CD4-positive, alpha-beta T cell treated with Interferon gamma for 1 hour (primary cell): ENCODE measurements around the gene PTPRG.
A peak's percentile ranks its signal among the peaks of the same experiment; 100 is the strongest.

Source experiments
- DNase-seq: peaks from one replicate; pipeline ENCODE4 v3.0.0-alpha.2; 2020

PTPRG gene

DNA sequence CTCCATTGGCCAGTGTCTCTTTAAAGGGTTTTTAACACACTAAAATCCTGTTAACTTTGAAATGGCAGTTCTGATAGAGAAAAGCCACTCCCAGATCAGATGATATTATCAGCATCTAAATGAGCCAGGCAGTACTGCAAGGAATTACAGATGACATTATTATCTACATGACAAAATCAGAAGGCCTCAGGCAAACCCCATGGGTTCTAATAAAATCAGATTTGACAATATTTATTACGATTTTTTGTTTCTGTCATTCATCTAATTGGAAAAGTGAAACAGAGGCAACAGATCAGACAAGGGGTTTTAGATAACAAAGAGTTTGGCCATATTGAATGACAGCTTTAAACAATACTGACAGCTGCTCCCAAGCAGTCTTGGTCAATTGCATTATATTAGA lies 699.3 kb downstream of the PTPRG start:
- DNase-seq, result no peak

GRCh38 chr3:62261121-62261520 lies 699.8 kb downstream of the PTPRG start:
- DNase-seq, result no peak

GRCh38 chr3:62261736-62262135 lies 700.4 kb downstream of the PTPRG start:
- DNase-seq, result no peak

GRCh38 chr3:62265528-62265927 lies 704.2 kb downstream of the PTPRG start:
- no peak for DNase-seq

DNA sequence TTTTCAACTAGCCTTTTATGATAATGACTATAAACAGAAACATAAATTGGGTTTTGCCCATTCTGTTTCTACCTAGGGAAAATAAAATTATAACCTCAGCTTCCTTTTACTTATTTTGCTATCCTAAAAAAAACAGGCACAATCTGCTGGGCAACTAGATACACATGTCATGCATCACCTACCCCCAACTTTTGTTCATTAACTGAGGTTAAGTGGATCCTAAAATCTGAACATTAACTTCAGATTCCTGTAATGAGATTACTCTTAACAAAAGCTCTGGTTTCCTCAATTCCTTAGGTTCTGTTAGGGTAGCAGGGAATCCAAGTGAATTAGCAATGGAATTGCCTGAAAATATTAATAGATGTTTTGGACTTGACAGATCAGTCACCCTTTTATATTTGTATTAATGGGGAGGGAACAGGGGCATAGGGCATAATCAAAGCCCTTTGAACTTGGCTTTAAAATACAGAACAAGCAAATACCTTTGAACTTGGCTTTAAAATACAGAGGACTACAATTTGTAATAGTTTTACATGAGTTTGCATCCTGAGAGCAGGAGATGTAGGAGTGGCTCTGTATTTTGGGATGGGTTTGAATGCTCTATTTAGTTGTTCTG lies 705.4 kb downstream of the PTPRG start:
- DNase-seq, result no peak

- no peak for DNase-seq
These were observed 715.3 kb downstream of the PTPRG start for GRCh38 chr3:62276658-62277180.

DNA sequence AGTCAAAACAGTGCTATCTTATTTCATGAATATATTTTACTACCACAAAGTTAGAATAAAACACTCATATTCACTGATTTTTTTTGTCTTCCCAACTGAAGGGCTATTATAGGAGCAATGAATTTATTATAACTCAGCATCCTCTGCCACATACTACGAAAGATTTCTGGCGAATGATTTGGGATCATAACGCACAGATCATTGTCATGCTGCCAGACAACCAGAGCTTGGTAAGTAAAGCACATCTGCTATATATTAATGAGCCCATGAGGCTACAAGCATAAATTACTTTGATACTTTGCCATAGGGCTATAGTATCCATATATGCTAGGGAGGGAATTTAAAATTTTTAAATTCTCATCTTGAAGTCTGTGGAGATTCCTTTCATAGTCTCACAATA lies 716.1 kb downstream of the PTPRG start:
- no peak for DNase-seq

DNA sequence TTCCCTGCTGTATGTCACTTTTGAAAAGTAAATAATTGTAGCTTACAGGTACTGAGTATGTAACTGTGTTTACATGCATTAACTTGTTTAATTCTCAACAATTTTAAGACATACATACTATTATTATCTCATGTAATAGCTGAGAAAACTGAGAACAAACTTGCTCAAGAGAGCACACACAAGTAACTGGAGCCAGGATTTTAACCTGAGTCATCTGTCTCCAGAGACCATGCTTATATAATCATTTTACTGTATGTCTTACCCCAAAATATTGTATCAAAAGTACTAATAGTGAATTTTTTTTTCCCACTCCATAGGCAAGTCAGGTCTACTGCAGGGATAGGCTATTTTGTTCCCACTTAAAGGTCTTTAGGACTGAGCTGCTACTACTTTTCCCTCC lies 716.6 kb downstream of the PTPRG start:
- DNase-seq, result no peak

GRCh38 chr3:62281726-62282125 lies 720.4 kb downstream of the PTPRG start:
- no peak for DNase-seq

DNA sequence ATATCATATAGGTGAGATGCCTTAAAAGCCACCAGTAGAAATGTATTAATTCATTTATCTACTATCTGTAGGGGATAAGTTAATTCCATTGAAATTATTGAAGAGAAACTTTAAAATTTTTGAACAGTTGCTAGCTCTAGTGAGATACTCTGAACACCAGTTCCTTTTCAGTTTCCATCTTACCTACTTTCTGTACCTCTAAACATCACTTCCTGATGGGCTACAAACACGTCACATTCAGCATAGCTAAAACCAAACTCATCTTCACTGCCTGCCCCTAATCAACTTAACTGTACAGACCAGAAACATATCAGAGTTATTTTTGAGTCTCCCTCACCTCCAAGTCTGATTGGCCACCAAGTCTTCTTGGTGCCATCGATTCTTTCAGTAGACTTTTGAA lies 723.1 kb downstream of the PTPRG start:
- DNase-seq, result no peak

DNA sequence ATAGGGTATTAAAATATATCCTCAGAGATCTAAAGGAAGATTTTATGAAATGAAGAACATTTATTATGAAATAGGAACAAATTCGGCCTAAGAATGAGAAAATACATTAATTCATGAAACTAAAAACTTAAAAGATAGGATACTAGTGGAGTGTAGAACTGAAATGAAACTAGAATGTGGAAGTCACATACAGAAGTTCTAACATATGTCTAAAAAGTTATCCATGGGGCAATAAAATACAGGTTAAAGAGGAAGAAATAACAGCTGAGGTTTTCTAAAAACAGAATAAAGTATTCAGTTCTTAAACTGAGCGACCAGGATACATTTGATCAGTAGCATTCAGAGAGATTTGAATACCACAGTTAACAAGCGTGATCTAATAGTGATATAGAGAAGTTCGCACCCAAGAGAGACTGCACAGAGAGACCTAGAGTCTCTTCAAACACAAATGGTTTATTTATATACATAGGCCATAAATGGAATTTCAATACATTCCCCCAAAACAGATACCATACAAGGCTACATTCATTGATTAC lies 726.1 kb downstream of the PTPRG start:
- DNase-seq, result no peak

DNA sequence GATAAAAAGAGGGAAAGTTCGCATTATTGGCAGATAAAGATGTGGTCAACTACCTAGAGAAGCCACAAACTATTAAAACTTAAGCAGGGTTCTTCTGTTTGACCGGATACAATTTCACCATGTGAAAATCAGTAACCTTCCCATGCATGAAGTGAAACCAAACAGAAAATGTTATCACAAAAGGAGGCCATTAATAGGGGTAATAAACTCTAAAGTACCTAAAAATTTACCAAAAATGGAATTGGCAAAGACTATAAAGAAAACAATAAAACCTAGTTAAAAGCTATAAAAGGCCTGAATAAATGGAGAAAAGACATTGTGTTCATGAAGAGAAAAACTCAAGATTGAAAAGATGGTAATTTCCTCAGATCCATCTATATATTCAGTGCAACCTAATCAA lies 728.6 kb downstream of the PTPRG start:
- DNase-seq, result no peak

GRCh38 chr3:62293051-62293780 lies 731.8 kb downstream of the PTPRG start:
- DNase-seq, result no peak

DNA sequence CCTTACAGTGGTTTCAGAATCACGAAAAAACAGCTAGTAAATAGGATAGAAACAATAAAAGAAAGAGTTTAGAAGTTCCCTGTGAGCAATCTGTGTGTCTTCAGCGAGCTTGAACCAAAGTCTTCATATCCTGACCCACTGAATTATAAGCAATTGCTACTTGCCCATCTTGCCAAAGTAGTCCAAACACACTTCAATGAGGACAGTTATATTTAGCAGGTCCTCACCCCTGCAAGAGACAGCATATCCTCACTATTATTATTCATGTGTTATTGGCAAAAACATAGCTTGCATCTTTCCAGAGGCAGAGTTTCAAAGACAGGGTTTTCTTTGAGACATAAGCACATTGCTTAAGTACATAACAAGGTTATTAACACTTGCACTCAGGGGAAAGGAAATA lies 734.2 kb downstream of the PTPRG start:
- DNase-seq, result no peak

GRCh38 chr3:62300617-62301016 lies 739.2 kb downstream of the PTPRG start:
- DNase-seq, result no peak

GRCh38 chr3:62312201-62312600 lies 750.8 kb downstream of the PTPRG start:
- DNase-seq, result no peak

- no peak for DNase-seq
These were observed 755.2 kb downstream of the PTPRG start for GRCh38 chr3:62316525-62316924.

GRCh38 chr3:62318365-62318751 lies 757.0 kb downstream of the PTPRG start:
- no peak for DNase-seq

DNA sequence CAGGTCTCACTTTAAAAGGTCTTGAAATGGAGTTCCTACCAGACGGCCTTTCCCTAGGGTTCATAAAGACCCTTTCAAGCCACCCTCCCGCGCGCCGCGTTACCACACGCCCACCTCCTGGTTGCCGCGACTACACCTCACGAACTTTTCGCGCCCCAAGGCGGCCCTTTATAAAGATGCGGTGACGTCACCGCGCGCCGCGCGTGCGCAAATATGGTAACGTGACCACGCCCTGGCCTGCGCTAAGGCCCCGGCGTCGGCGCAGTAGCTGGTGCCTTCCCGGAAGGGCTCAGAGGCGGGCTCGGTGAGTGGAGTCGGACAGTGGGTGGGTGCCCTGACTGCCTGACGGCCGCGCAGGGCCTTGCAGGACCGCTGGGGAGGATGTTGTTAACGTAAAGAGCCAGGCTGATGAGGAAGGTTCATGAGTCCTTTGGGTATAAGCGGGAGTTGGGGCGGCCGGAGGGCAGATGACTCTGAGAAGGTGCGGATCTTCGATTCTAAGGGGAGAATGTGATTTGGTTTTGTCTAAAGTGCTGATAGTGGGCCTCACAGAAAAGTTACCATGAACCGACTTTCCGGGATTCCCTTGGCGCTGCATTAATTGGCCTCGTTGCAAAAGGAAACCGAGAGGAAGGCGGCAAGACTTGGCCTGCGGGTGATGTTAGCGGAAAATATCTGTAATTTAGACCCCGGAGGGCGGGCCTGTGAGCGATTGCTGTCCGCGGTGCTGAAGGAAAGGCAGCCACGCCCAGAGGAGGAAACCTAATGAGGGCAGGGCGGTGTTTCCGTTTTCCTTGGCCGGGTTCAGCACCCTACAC lies 757.6 kb downstream of the PTPRG start:
- peak; percentile 69 for DNase-seq

GRCh38 chr3:62319570-62320243 lies 758.3 kb downstream of the PTPRG start:
- no peak for DNase-seq

GRCh38 chr3:62323241-62323640 lies 761.9 kb downstream of the PTPRG start:
- no peak for DNase-seq

DNA sequence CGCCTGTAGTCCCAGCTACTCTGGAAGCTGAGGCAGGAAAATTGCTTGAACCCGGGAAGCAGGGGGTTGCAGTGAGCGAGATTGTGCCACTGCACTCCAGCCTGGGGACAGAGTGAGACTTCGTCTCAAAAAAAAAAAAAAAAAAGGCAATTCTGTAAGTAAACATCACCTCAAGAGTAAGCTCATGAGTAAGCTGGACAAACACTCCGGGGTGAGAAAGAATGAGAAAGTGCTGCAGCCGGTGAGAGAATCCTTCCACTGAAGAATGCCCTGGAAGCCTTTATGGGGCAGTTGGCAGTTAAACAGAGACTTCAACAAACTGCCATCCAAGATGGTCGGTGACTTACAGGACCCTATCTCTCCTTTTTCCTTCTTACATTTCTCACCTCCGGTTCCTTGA lies 764.5 kb downstream of the PTPRG start:
- DNase-seq, result no peak

DNA sequence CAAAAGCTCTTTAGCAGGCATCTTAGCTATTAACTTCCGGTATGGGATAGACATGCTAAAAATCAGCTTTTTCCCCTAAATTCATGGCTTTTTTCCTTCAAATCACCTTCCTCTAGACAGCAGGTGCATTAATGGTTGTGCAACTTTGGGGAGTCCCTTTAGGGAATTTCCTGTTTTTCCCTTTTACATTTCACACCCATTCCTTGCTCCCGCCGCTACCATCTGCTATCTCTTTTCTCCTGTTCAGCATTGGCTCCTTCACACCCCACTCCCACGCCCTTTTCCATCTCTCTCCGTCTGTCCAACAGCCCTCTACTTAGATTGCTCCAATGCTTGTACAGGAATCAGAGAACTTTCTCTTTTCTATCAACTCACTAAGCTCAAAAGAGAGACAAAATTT lies 768.6 kb downstream of the PTPRG start:
- no peak for DNase-seq
